ENCODE data around the gene VWA7. TPM values are rescaled to one million over a fixed set of nuclear protein-coding genes. Genes with fewer than 3 reads are reported as not detected.
"Not testable (repeated sequence)": the region's sequence is repeated elsewhere in the genome, so short reads cannot be mapped to it uniquely, and the experiment has no call there.

The VWA7 gene
- total and polyA plus RNA-seq, 4 experiments from 2014 or later, result 1.00 to 2.5 (median 1.4) TPM

GRCh38 chr6:31805939-31806469, 28.9 kb upstream of the VWA7 start:
- Histone ChIP-seq H3K4me3 (ENCODE audit: low read length in 2 of 2) (peak overlapping the region; percentile 84 to 89), H3K27ac (ENCODE audit: low read depth, low read length) (peak overlapping the region; percentile 80), H3K36me3 (ENCODE audit: insufficient read depth, low read length) (peaks cover 11% of the 10 kb centered on the region), H3K4me1 (ENCODE audit: insufficient read depth, low read length) (peaks cover 22% of the 10 kb centered on the region), H3K9me3 (ENCODE audit: control insufficient read depth in 1 of 2, low read length in 2 of 2) (no peaks in the 10 kb centered on the region), H3K27me3 (ENCODE audit: insufficient read depth, low read length) (no peaks in the 10 kb centered on the region)
- no peaks in the 10 kb centered on the region for H3K27me3 Mint-ChIP-seq
- peak overlapping the region; percentile 89 to 97 (median 93) for H3K27ac Mint-ChIP-seq
- peaks cover 20 to 41% of the 10 kb centered on the region in 2 donors for H3K36me3 Mint-ChIP-seq
- ChIA-PET CTCF (ENCODE audit: partially characterized antibody) (interaction anchor here (1.1 to 3.7 kb wide), 8 partner anchors 10 to 75 kb away, joined by 5 to 20 read pairs (median 10); partner anchors contain the start of genes CLIC1 and VARS1), POLR2A (ENCODE audit: partially characterized antibody) (interaction anchor here (0.6 to 6.2 kb wide), 22 partner anchors 9 to 609 kb away, joined by 3 to 93 read pairs (median 6); partner anchors contain the start of genes ABHD16A, BAG6, CLIC1 and CSNK2B)
- intact Hi-C loops (cut with micrococcal nuclease), result loop anchor here (1.0 kb wide), 1 partner anchor 11 kb away; the partner anchor contains the start of gene VARS1
- H3K4me1 Mint-ChIP-seq, result peaks cover 11 to 33% (median 27%) of the 10 kb centered on the region in 4 donors
- peak overlapping the region; percentile 86 to 97 (median 90) for H3K4me3 Mint-ChIP-seq
- no peaks in the 10 kb centered on the region for H3K9me3 Mint-ChIP-seq
- DNase-seq, result no peak

- H3K27ac ChIP-seq (ENCODE audit: low read depth, low read length); H3K27me3 ChIP-seq (ENCODE audit: insufficient read depth, low read length); DNase-seq; H3K4me3 ChIP-seq (ENCODE audit: low read length in 2 of 2); intact Hi-C loops (cut with micrococcal nuclease); H3K4me3 Mint-ChIP-seq; H3K27me3 Mint-ChIP-seq; H3K9me3 ChIP-seq (ENCODE audit: control insufficient read depth in 1 of 2, low read length in 2 of 2); H3K9me3 Mint-ChIP-seq; H3K36me3 ChIP-seq (ENCODE audit: insufficient read depth, low read length): not testable (repeated sequence)
- peaks cover 18 to 47% (median 29%) of the 10 kb centered on the region in 4 donors for H3K4me1 Mint-ChIP-seq
- POLR2A ChIA-PET (ENCODE audit: partially characterized antibody), result interaction anchor here (0.9 to 6.5 kb wide), 2 partner anchors 12 to 61 kb away, joined by 3 to 73 read pairs; partner anchors contain the start of genes HSPA1A and HSPA1L
- peaks cover 40% of the 10 kb centered on the region for H3K4me1 ChIP-seq (ENCODE audit: insufficient read depth, low read length)
- CTCF ChIA-PET (ENCODE audit: partially characterized antibody), result interaction anchor here (2.2 kb wide), 1 partner anchor 12 kb away, joined by 5 read pairs; no protein-coding TSS in a partner anchor
- H3K27ac Mint-ChIP-seq, result peak overlapping the region in 1 of 7 donors; percentile 22
- peaks cover 5 to 15% of the 10 kb centered on the region in 2 donors for H3K36me3 Mint-ChIP-seq
Observed at GRCh38 chr6:31801031-31801927, 24.2 kb upstream of the VWA7 start.

GRCh38 chr6:31799781-31800180, 22.7 kb upstream of the VWA7 start:
- H3K27me3 ChIP-seq (ENCODE audit: insufficient read depth, low read length), result no peaks in the 10 kb centered on the region
- H3K27ac Mint-ChIP-seq, result no peak overlapping the region
- H3K9me3 Mint-ChIP-seq, result no peaks in the 10 kb centered on the region
- POLR2A ChIA-PET (ENCODE audit: partially characterized antibody), result interaction anchor here (0.8 to 6.5 kb wide), 2 partner anchors 13 to 160 kb away, joined by 3 to 73 read pairs; partner anchors contain the start of genes HSPA1A and HSPA1L
- H3K36me3 Mint-ChIP-seq, result peaks cover 5 to 15% of the 10 kb centered on the region in 2 donors
- H3K4me3 Mint-ChIP-seq, result no peak overlapping the region
- peaks cover 14 to 45% (median 27%) of the 10 kb centered on the region in 4 donors for H3K4me1 Mint-ChIP-seq
- no peaks in the 10 kb centered on the region for H3K9me3 ChIP-seq (ENCODE audit: control insufficient read depth in 1 of 2, low read length in 2 of 2)
- no peaks in the 10 kb centered on the region for H3K36me3 ChIP-seq (ENCODE audit: insufficient read depth, low read length)
- no peak for DNase-seq
- no peak overlapping the region for H3K27ac ChIP-seq (ENCODE audit: low read depth, low read length)
- H3K4me3 ChIP-seq (ENCODE audit: low read length in 2 of 2), result no peak overlapping the region
- no peaks in the 10 kb centered on the region for H3K27me3 Mint-ChIP-seq
- CTCF ChIA-PET (ENCODE audit: partially characterized antibody), result interaction anchor here (0.8 to 3.1 kb wide), 6 partner anchors 12 to 71 kb away, joined by 3 to 14 read pairs (median 4); partner anchors contain the start of genes DDAH2, HSPA1A and HSPA1L
- intact Hi-C loops (cut with micrococcal nuclease), result no loop called here
- peaks cover 35% of the 10 kb centered on the region for H3K4me1 ChIP-seq (ENCODE audit: insufficient read depth, low read length)

- Histone ChIP-seq H3K27me3 (ENCODE audit: insufficient read depth, low read length) (no peaks in the 10 kb centered on the region), H3K36me3 (ENCODE audit: insufficient read depth, low read length) (peaks cover 2% of the 10 kb centered on the region), H3K27ac (ENCODE audit: low read depth, low read length) (peak overlapping the region; percentile 55), H3K4me3 (ENCODE audit: low read length in 2 of 2) (no peak overlapping the region), H3K9me3 (ENCODE audit: control insufficient read depth in 1 of 2, low read length in 2 of 2) (no peaks in the 10 kb centered on the region), H3K4me1 (ENCODE audit: insufficient read depth, low read length) (peaks cover 49% of the 10 kb centered on the region)
- Mint-ChIP-seq H3K9me3 (no peaks in the 10 kb centered on the region), H3K36me3 (peaks cover 0 to 18% of the 10 kb centered on the region in 2 donors), H3K4me3 (peak overlapping the region; percentile 65 to 82 (median 73)), H3K4me1 (peaks cover 21 to 51% (median 34%) of the 10 kb centered on the region in 4 donors), H3K27me3 (no peaks in the 10 kb centered on the region), H3K27ac (peak overlapping the region; percentile 63 to 97 (median 94))
- ChIA-PET POLR2A (ENCODE audit: partially characterized antibody) (interaction anchor here (0.6 to 6.5 kb wide), 12 partner anchors 9 to 1173 kb away, joined by 3 to 93 read pairs (median 4); partner anchors contain the start of genes DDAH2, HSPA1A, HSPA1B and HSPA1L), CTCF (ENCODE audit: partially characterized antibody) (interaction anchor here (0.6 to 3.1 kb wide), 4 partner anchors 9 to 68 kb away, joined by 4 to 14 read pairs (median 7); partner anchors contain the start of genes DDAH2 and LSM2)
- DNase-seq, result peak in 4 of 5 donors; percentile 38 to 42 (median 40)
- intact Hi-C loops (cut with micrococcal nuclease), result no loop called here
Observed at GRCh38 chr6:31797588-31797987, 20.5 kb upstream of the VWA7 start.

GRCh38 chr6:31796993-31797385, 19.9 kb upstream of the VWA7 start:
- H3K4me1 Mint-ChIP-seq, result peaks cover 21 to 54% (median 35%) of the 10 kb centered on the region in 4 donors

GRCh38 chr6:31795616-31796298, 18.6 kb upstream of the VWA7 start, which contains the start of gene VARS1:
TSS of gene VARS1 (minus strand) at chr6:31795752. CDS start at chr6:31795217, 535 bp downstream.
- Histone ChIP-seq H3K27me3 (ENCODE audit: insufficient read depth, low read length) (no peaks in the 10 kb centered on the region), H3K4me1 (ENCODE audit: insufficient read depth, low read length) (peaks cover 55% of the 10 kb centered on the region)
- peaks cover 22 to 64% (median 37%) of the 10 kb centered on the region in 4 donors for H3K4me1 Mint-ChIP-seq

More at GRCh38 chr6:31796993-31797385, 19.9 kb upstream of the VWA7 start:
- no peak overlapping the region for H3K4me3 ChIP-seq (ENCODE audit: low read length in 2 of 2)
- H3K4me3 Mint-ChIP-seq, result peak overlapping the region; percentile 45 to 82 (median 74)
- peaks cover 0 to 21% of the 10 kb centered on the region in 2 donors for H3K36me3 Mint-ChIP-seq
- H3K27me3 Mint-ChIP-seq, result no peaks in the 10 kb centered on the region
- ChIA-PET POLR2A (ENCODE audit: partially characterized antibody) (interaction anchor here (0.7 to 6.5 kb wide), 15 partner anchors 9 to 70 kb away, joined by 3 to 93 read pairs (median 5); partner anchors contain the start of genes CLIC1, DDAH2, HSPA1A and HSPA1B), CTCF (ENCODE audit: partially characterized antibody) (interaction anchor here (0.6 to 3.1 kb wide), 10 partner anchors 10 to 72 kb away, joined by 3 to 20 read pairs (median 5); partner anchors contain the start of genes DDAH2, HSPA1A, HSPA1L and LSM2)
- peak overlapping the region; percentile 63 to 97 (median 92) for H3K27ac Mint-ChIP-seq
- peaks cover 6% of the 10 kb centered on the region for H3K36me3 ChIP-seq (ENCODE audit: insufficient read depth, low read length)
- H3K27ac ChIP-seq (ENCODE audit: low read depth, low read length), result peak overlapping the region; percentile 55
- intact Hi-C loops (cut with micrococcal nuclease), result no loop called here
- H3K4me1 ChIP-seq (ENCODE audit: insufficient read depth, low read length), result peaks cover 49% of the 10 kb centered on the region
- H3K27me3 ChIP-seq (ENCODE audit: insufficient read depth, low read length), result no peaks in the 10 kb centered on the region
- H3K9me3 Mint-ChIP-seq, result no peaks in the 10 kb centered on the region
- H3K9me3 ChIP-seq (ENCODE audit: control insufficient read depth in 1 of 2, low read length in 2 of 2), result no peaks in the 10 kb centered on the region
- DNase-seq, result no peak

More at GRCh38 chr6:31795616-31796298, 18.6 kb upstream of the VWA7 start, which contains the start of gene VARS1:
- no peaks in the 10 kb centered on the region for H3K27me3 Mint-ChIP-seq
- POLR2A ChIA-PET (ENCODE audit: partially characterized antibody), result interaction anchor here (0.7 to 6.5 kb wide), 24 partner anchors 11 to 214 kb away, joined by 3 to 93 read pairs (median 6); partner anchors contain the start of genes ABHD16A, BAG6, C6orf47 and CLIC1
- peak within 1 kb of the TSS; percentile 94 to 99 (median 97) for H3K4me3 Mint-ChIP-seq
- Histone ChIP-seq H3K4me3 (ENCODE audit: low read length in 2 of 2) (peak within 1 kb of the TSS; percentile 72 to 96), H3K9me3 (ENCODE audit: control insufficient read depth in 1 of 2, low read length in 2 of 2) (no peaks in the 10 kb centered on the region), H3K36me3 (ENCODE audit: insufficient read depth, low read length) (peaks cover 6% of the 10 kb centered on the region), H3K27ac (ENCODE audit: low read depth, low read length) (peak within 1 kb of the TSS; percentile 95)
- DNase-seq, result peak; percentile 83 to 90 (median 84)
- intact Hi-C loops (cut with micrococcal nuclease), result loop anchor here (1.0 to 2.0 kb wide), 5 partner anchors 11 to 59 kb away; partner anchors contain the start of genes CLIC1, HSPA1A, HSPA1B and HSPA1L
- CTCF ChIA-PET (ENCODE audit: partially characterized antibody), result interaction anchor here (0.7 to 2.6 kb wide), 16 partner anchors 11 to 683 kb away, joined by 3 to 20 read pairs (median 4); partner anchors contain the start of genes DDAH2, HSPA1A, HSPA1L and LSM2
- peak within 1 kb of the TSS; percentile 63 to 99 (median 98) for H3K27ac Mint-ChIP-seq
- H3K36me3 Mint-ChIP-seq, result peaks cover 5 to 21% of the 10 kb centered on the region in 2 donors
- H3K9me3 Mint-ChIP-seq, result no peaks in the 10 kb centered on the region

All from CD4-positive, alpha-beta memory T cell (primary cell).